Activated T-helper 17 cell treated with anti-CD3 and anti-CD28 coated beads, Interleukin-2, amount 50 U/mL, for 72 hours (primary cell): ENCODE measurements around the gene DNTT. TPM values are rescaled to one million over a fixed set of nuclear protein-coding genes. Genes with fewer than 3 reads are reported as not detected.

Experiments
- ATAC-seq: fragments of 150-1000 bp; cut with Tn5 transposase; replicated peaks from 2 replicates; pipeline ENCODE4 v1.10.0; 2021; ENCODE audit warnings: mild to moderate bottlenecking, moderate library complexity
- H3K27ac Mint-ChIP-seq: one replicate; pipeline ENCODE4 v1.8.0; 2022; ENCODE audit warnings: mixed read lengths
- H3K27me3 Mint-ChIP-seq: one replicate; pipeline ENCODE4 v1.8.0; 2022; ENCODE audit warnings: mixed read lengths
- H3K36me3 Mint-ChIP-seq: one replicate; pipeline ENCODE4 v1.8.0; 2022; ENCODE audit warnings: low read depth, mild to moderate bottlenecking, mixed read lengths
- H3K4me1 Mint-ChIP-seq: one replicate; pipeline ENCODE4 v1.8.0; 2022; ENCODE audit warnings: mixed read lengths
- H3K4me3 Mint-ChIP-seq: one replicate; pipeline ENCODE4 v1.8.0; 2022; ENCODE audit warnings: mild to moderate bottlenecking, mixed read lengths
- H3K9me3 Mint-ChIP-seq: one replicate; pipeline ENCODE4 v1.8.0; 2022; ENCODE audit warnings: mixed read lengths
- total RNA-seq, 2 donors: library from RNA; stranded (reverse); gene quantifications; one replicate each; pipeline ENCODE4 v1.2.3, GENCODE V29; 2022

The DNTT gene
- not detected for total RNA-seq

- peaks cover 48% of the 10 kb centered on the region for H3K27me3 Mint-ChIP-seq
- no peak within 1 kb of the TSS for H3K27ac Mint-ChIP-seq
- no peak within 1 kb of the TSS for H3K4me3 Mint-ChIP-seq
- no peaks in the 10 kb centered on the region for H3K9me3 Mint-ChIP-seq
- peaks cover 5% of the 10 kb centered on the region for H3K4me1 Mint-ChIP-seq
- no peak for ATAC-seq
- H3K36me3 Mint-ChIP-seq = no peaks in the 10 kb centered on the region
These were observed at the start of gene DNTT for GRCh38 chr10:96304230-96304629. Gene DNTT (plus strand): TSS chr10:96304434. CDS start chr10:96304498, 64 bp downstream.

- Mint-ChIP-seq H3K4me3 (no peak overlapping the region), H3K9me3 (no peaks in the 10 kb centered on the region), H3K4me1 (no peaks in the 10 kb centered on the region), H3K27ac (no peak overlapping the region), H3K36me3 (no peaks in the 10 kb centered on the region), H3K27me3 (peaks cover 1% of the 10 kb centered on the region)
- ATAC-seq = no peak
These were observed 49.3 kb upstream of the DNTT start for GRCh38 chr10:96254976-96255375.

DNA sequence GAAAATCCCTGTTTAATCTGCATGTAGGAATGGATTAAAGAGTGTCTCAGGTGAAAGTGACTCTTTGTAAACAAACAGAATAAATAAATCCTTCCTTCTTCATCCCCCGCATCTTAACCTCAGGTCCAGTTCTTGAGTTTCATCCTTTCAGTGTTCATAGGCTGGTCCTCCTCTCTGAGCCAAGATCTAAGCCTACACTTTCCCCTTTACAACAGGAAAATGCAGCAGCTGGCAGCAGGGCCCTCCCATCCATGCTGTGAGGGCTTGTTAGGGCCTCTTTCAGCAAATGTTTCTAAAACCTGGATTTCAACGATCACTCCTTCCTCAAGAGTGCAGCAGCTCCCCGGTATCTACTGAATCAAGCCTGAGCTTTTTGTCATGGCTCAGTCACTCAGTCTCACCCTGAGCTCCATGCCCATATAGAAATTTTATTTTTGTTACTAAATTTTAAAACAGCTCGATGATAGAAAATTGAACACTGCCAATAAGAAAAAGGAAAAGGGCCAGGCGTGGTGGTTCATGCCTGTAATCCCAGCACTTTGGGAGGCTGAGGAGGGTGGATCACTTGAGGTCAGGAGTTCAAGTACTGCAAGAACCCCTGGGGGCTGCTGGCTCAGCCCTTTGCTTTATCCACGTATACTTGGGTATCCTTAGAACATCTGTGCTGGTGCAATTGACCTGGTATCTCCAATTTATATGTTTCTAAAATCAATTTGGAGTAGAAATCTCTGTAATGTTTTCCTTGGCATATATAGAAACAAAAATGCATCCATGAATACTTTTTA lies 48.5 kb upstream of the DNTT start:
- no peak overlapping the region for H3K27ac Mint-ChIP-seq
- H3K4me3 Mint-ChIP-seq = no peak overlapping the region
- no peaks in the 10 kb centered on the region for H3K9me3 Mint-ChIP-seq
- H3K36me3 Mint-ChIP-seq = no peaks in the 10 kb centered on the region
- H3K4me1 Mint-ChIP-seq = no peaks in the 10 kb centered on the region
- no peak for ATAC-seq
- H3K27me3 Mint-ChIP-seq = peaks cover 8% of the 10 kb centered on the region

DNA sequence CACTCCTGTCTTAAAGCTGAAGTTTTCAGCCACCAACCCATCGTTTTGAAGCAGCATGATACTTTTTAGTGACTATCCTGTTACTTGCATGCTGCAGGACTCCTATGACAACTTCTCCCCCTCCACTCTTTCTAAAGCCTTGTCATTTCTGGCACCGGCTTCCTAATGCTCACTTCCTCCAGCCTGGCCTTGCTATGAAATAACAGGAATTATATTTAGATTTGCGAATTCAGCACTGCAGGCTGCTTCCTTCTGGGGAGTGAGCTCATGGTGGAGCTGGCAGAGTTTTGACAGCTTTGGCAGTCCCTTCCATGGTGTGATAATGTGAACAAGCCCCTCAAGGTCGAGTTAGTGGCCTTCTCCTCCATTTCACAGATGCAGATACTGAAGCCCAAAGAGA lies 46.3 kb upstream of the DNTT start:
- Mint-ChIP-seq H3K27me3 (peaks cover 8% of the 10 kb centered on the region), H3K4me3 (no peak overlapping the region), H3K36me3 (no peaks in the 10 kb centered on the region), H3K9me3 (no peaks in the 10 kb centered on the region), H3K4me1 (no peaks in the 10 kb centered on the region), H3K27ac (no peak overlapping the region)
- no peak for ATAC-seq

GRCh38 chr10:96259150-96259549 lies 45.1 kb upstream of the DNTT start:
- no peaks in the 10 kb centered on the region for H3K4me1 Mint-ChIP-seq
- H3K4me3 Mint-ChIP-seq = no peak overlapping the region

GRCh38 chr10:96260014-96260413 lies 44.2 kb upstream of the DNTT start:
- peaks cover 17% of the 10 kb centered on the region for H3K27me3 Mint-ChIP-seq
- ATAC-seq = no peak

More at GRCh38 chr10:96259150-96259549, 45.1 kb upstream of the DNTT start:
- Mint-ChIP-seq H3K36me3 (no peaks in the 10 kb centered on the region), H3K27ac (no peak overlapping the region), H3K9me3 (no peaks in the 10 kb centered on the region), H3K27me3 (peaks cover 13% of the 10 kb centered on the region)
- no peak for ATAC-seq

GRCh38 chr10:96261132-96261531 lies 43.1 kb upstream of the DNTT start:
- no peak overlapping the region for H3K4me3 Mint-ChIP-seq
- H3K4me1 Mint-ChIP-seq = no peaks in the 10 kb centered on the region
- peaks cover 17% of the 10 kb centered on the region for H3K27me3 Mint-ChIP-seq
- H3K9me3 Mint-ChIP-seq = no peaks in the 10 kb centered on the region
- no peaks in the 10 kb centered on the region for H3K36me3 Mint-ChIP-seq
- no peak for ATAC-seq
- H3K27ac Mint-ChIP-seq = no peak overlapping the region

More at GRCh38 chr10:96260014-96260413, 44.2 kb upstream of the DNTT start:
- Mint-ChIP-seq H3K27ac (no peak overlapping the region), H3K4me3 (no peak overlapping the region), H3K36me3 (no peaks in the 10 kb centered on the region), H3K4me1 (no peaks in the 10 kb centered on the region), H3K9me3 (no peaks in the 10 kb centered on the region)

DNA sequence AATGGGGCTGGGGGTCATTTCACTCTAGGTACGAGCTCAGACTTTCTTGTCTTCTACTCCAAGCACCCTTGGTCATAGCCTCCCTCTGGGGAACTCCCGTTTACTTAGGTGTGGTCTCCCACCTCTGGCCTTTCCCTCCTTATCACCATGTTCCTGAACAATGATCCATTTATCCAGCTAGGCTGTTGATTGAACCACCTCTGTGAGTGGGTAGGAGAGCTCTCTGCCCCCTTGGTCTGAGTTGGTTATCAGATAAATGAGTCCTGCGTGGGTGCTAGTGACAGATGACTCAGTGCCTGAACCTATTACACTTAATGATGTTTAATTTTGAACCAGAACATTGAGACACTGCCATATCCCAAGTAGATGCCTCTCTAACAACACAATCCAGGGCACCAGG lies 42.3 kb upstream of the DNTT start:
- H3K27me3 Mint-ChIP-seq = peaks cover 18% of the 10 kb centered on the region

GRCh38 chr10:96263176-96263575 lies 41.1 kb upstream of the DNTT start:
- Mint-ChIP-seq H3K27ac (no peak overlapping the region), H3K4me3 (no peak overlapping the region), H3K27me3 (peaks cover 22% of the 10 kb centered on the region), H3K36me3 (no peaks in the 10 kb centered on the region), H3K4me1 (no peaks in the 10 kb centered on the region), H3K9me3 (no peaks in the 10 kb centered on the region)
- no peak for ATAC-seq

More for the DNA sequence above, 42.3 kb upstream of the DNTT start:
- ATAC-seq = no peak
- H3K9me3 Mint-ChIP-seq = no peaks in the 10 kb centered on the region
- H3K4me3 Mint-ChIP-seq = no peak overlapping the region
- no peaks in the 10 kb centered on the region for H3K4me1 Mint-ChIP-seq
- no peaks in the 10 kb centered on the region for H3K36me3 Mint-ChIP-seq
- no peak overlapping the region for H3K27ac Mint-ChIP-seq

GRCh38 chr10:96263669-96264068 lies 40.6 kb upstream of the DNTT start:
- Mint-ChIP-seq H3K27ac (no peak overlapping the region), H3K4me1 (no peaks in the 10 kb centered on the region), H3K4me3 (no peak overlapping the region), H3K36me3 (no peaks in the 10 kb centered on the region), H3K27me3 (peaks cover 25% of the 10 kb centered on the region), H3K9me3 (no peaks in the 10 kb centered on the region)
- no peak for ATAC-seq

- ATAC-seq = no peak
- Mint-ChIP-seq H3K4me1 (no peaks in the 10 kb centered on the region), H3K4me3 (no peak overlapping the region), H3K36me3 (no peaks in the 10 kb centered on the region), H3K27me3 (peaks cover 34% of the 10 kb centered on the region), H3K27ac (no peak overlapping the region), H3K9me3 (no peaks in the 10 kb centered on the region)
These were observed 39.3 kb upstream of the DNTT start for GRCh38 chr10:96264938-96265337.

GRCh38 chr10:96266118-96266770 lies 38.0 kb upstream of the DNTT start:
- H3K27ac Mint-ChIP-seq = no peak overlapping the region
- H3K9me3 Mint-ChIP-seq = no peaks in the 10 kb centered on the region
- H3K4me1 Mint-ChIP-seq = no peaks in the 10 kb centered on the region
- ATAC-seq = no peak
- H3K36me3 Mint-ChIP-seq = no peaks in the 10 kb centered on the region
- H3K27me3 Mint-ChIP-seq = peaks cover 28% of the 10 kb centered on the region
- no peak overlapping the region for H3K4me3 Mint-ChIP-seq

- Mint-ChIP-seq H3K4me1 (no peaks in the 10 kb centered on the region), H3K27me3 (peaks cover 29% of the 10 kb centered on the region), H3K27ac (no peak overlapping the region), H3K36me3 (no peaks in the 10 kb centered on the region), H3K4me3 (no peak overlapping the region), H3K9me3 (no peaks in the 10 kb centered on the region)
- peak; percentile 77 for ATAC-seq
These were observed 37.0 kb upstream of the DNTT start for GRCh38 chr10:96267234-96267705.

GRCh38 chr10:96268341-96268909 lies 35.8 kb upstream of the DNTT start:
- H3K27me3 Mint-ChIP-seq = peaks cover 31% of the 10 kb centered on the region
- ATAC-seq = no peak
- H3K36me3 Mint-ChIP-seq = no peaks in the 10 kb centered on the region
- H3K9me3 Mint-ChIP-seq = no peaks in the 10 kb centered on the region
- H3K4me3 Mint-ChIP-seq = no peak overlapping the region
- no peaks in the 10 kb centered on the region for H3K4me1 Mint-ChIP-seq
- H3K27ac Mint-ChIP-seq = no peak overlapping the region
